ENCODE data around the gene KIAA0825.
"Not testable (repeated sequence)": the region's sequence is repeated elsewhere in the genome, so short reads cannot be mapped to it uniquely, and the experiment has no call there.

Gene KIAA0825

DNA sequence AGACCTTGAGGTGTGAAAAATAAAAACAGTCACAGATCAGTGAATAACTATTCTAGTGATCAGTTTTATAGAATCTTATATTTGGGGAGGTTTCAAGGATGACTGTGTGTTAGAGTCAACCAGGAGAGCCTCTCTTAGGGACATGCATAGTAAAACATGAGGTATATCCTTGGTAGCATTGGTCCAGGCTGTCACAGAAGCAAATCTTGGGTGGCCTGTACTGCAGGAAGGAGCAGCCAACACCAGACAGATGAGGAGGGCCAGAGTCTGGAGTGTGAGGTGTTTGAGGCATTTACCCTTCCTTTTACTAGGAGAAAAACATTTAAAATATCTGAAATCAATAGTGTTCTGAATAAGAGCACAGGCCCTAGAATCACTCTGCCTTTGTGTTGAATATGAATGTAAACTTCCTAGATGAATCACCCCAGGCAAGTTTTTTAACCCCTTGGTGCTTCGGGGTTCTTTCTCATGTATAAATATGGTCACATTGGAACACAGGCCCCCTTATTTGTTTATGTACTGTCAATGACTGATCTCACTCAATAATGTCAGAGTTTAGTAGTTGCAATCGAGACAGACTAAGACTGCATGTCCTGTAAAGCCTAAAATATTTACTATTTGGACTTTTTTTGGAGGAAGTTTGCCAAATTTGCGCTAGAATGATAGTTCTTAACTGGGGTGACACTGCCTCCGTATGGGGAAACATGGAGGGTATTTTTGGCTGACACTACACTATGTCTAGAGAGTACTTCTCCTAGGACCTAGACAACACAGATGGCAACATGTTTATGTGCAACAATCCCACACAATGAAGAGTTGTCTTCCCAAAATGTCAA lies 460.5 kb downstream of the KIAA0825 start:
- H3K4me2 ChIP-seq (ENCODE audit: insufficient read depth, low read length), result no peak overlapping the region
- no peaks in the 10 kb centered on the region for H3K9me3 ChIP-seq (ENCODE audit: insufficient read depth, low read length, severe bottlenecking)
- no peak overlapping the region for H3K27ac ChIP-seq (ENCODE audit: low read length)
- no peaks in the 10 kb centered on the region for H4K20me1 ChIP-seq (ENCODE audit: insufficient read depth, low read length)
- no peaks in the 10 kb centered on the region for H3K4me1 ChIP-seq (ENCODE audit: insufficient read depth, low read length)
- DNase-seq (no peak), ATAC-seq (ENCODE audit: insufficient read depth, low read depth) (no peak)
- H2AFZ ChIP-seq (ENCODE audit: low read depth, low read length), result no peak overlapping the region
- TF ChIP-seq EZH2 (IDR thresholded peaks at IDR 0.05; ENCODE audit: borderline replicate concordance, low read depth, low read length, severe bottlenecking) (no peak), CTCF (IDR thresholded peaks at IDR 0.05; ENCODE audit: borderline replicate concordance, extremely low read depth, low read length, poor library complexity, severe bottlenecking) (no peak)
- H3K4me3 ChIP-seq (ENCODE audit: low read depth in 1 of 2, low read length in 2 of 2), result no peak overlapping the region
- no peaks in the 10 kb centered on the region for H3K36me3 ChIP-seq (ENCODE audit: insufficient read depth, low read length)
- no peak overlapping the region for H3K9ac ChIP-seq (ENCODE audit: low read depth, low read length)
- no peaks in the 10 kb centered on the region for H3K27me3 ChIP-seq (ENCODE audit: insufficient read depth, low read length, poor library complexity)
- H3K79me2 ChIP-seq (ENCODE audit: insufficient read depth, low read length), result no peaks in the 10 kb centered on the region

- H2AFZ ChIP-seq (ENCODE audit: low read depth, low read length), result no peak overlapping the region
- DNase-seq, result no peak
Measured at GRCh38 chr5:94154672-94155071, 463.7 kb downstream of the KIAA0825 start.

GRCh38 chr5:94153736-94154450 lies 464.5 kb downstream of the KIAA0825 start:
- Histone ChIP-seq H3K4me3 (ENCODE audit: low read depth in 1 of 2, low read length in 2 of 2) (no peak overlapping the region), H3K79me2 (ENCODE audit: insufficient read depth, low read length) (no peaks in the 10 kb centered on the region), H3K9me3 (ENCODE audit: insufficient read depth, low read length, severe bottlenecking) (no peaks in the 10 kb centered on the region), H3K27ac (ENCODE audit: low read length) (no peak overlapping the region), H3K9ac (ENCODE audit: low read depth, low read length) (no peak overlapping the region), H3K4me1 (ENCODE audit: insufficient read depth, low read length) (no peaks in the 10 kb centered on the region), H4K20me1 (ENCODE audit: insufficient read depth, low read length) (no peaks in the 10 kb centered on the region), H3K27me3 (ENCODE audit: insufficient read depth, low read length, poor library complexity) (no peaks in the 10 kb centered on the region), H3K4me2 (ENCODE audit: insufficient read depth, low read length) (no peak overlapping the region), H3K36me3 (ENCODE audit: insufficient read depth, low read length) (no peaks in the 10 kb centered on the region), H2AFZ (ENCODE audit: low read depth, low read length) (no peak overlapping the region)
- TF ChIP-seq CTCF (IDR thresholded peaks at IDR 0.05; ENCODE audit: borderline replicate concordance, extremely low read depth, low read length, poor library complexity, severe bottlenecking) (no peak), EZH2 (IDR thresholded peaks at IDR 0.05; ENCODE audit: borderline replicate concordance, low read depth, low read length, severe bottlenecking) (no peak)
- ATAC-seq (ENCODE audit: insufficient read depth, low read depth) (no peak), DNase-seq (no peak)

More at GRCh38 chr5:94154672-94155071, 463.7 kb downstream of the KIAA0825 start:
- Histone ChIP-seq H3K4me2 (ENCODE audit: insufficient read depth, low read length) (no peak overlapping the region), H3K36me3 (ENCODE audit: insufficient read depth, low read length) (no peaks in the 10 kb centered on the region), H3K79me2 (ENCODE audit: insufficient read depth, low read length) (no peaks in the 10 kb centered on the region), H3K27me3 (ENCODE audit: insufficient read depth, low read length, poor library complexity) (no peaks in the 10 kb centered on the region), H4K20me1 (ENCODE audit: insufficient read depth, low read length) (no peaks in the 10 kb centered on the region), H3K4me3 (ENCODE audit: low read depth in 1 of 2, low read length in 2 of 2) (no peak overlapping the region), H3K9ac (ENCODE audit: low read depth, low read length) (no peak overlapping the region), H3K27ac (ENCODE audit: low read length) (no peak overlapping the region), H3K4me1 (ENCODE audit: insufficient read depth, low read length) (no peaks in the 10 kb centered on the region), H3K9me3 (ENCODE audit: insufficient read depth, low read length, severe bottlenecking) (no peaks in the 10 kb centered on the region)
- no peak for ATAC-seq (ENCODE audit: insufficient read depth, low read depth)
- TF ChIP-seq EZH2 (IDR thresholded peaks at IDR 0.05; ENCODE audit: borderline replicate concordance, low read depth, low read length, severe bottlenecking) (no peak), CTCF (IDR thresholded peaks at IDR 0.05; ENCODE audit: borderline replicate concordance, extremely low read depth, low read length, poor library complexity, severe bottlenecking) (no peak)

- not testable (repeated sequence) for H3K27ac ChIP-seq (ENCODE audit: low read length); H3K4me2 ChIP-seq (ENCODE audit: insufficient read depth, low read length); DNase-seq; H3K27me3 ChIP-seq (ENCODE audit: insufficient read depth, low read length, poor library complexity); H3K36me3 ChIP-seq (ENCODE audit: insufficient read depth, low read length); H3K9me3 ChIP-seq (ENCODE audit: insufficient read depth, low read length, severe bottlenecking); H3K4me1 ChIP-seq (ENCODE audit: insufficient read depth, low read length); H2AFZ ChIP-seq (ENCODE audit: low read depth, low read length); H3K4me3 ChIP-seq (ENCODE audit: low read depth in 1 of 2, low read length in 2 of 2); ATAC-seq (ENCODE audit: insufficient read depth, low read depth); H4K20me1 ChIP-seq (ENCODE audit: insufficient read depth, low read length); H3K9ac ChIP-seq (ENCODE audit: low read depth, low read length); H3K79me2 ChIP-seq (ENCODE audit: insufficient read depth, low read length)
Measured at GRCh38 chr5:94143621-94144020, 474.8 kb downstream of the KIAA0825 start.
